ENCODE data around the gene FAM20B. TPM values are rescaled to one million over a fixed set of nuclear protein-coding genes. Genes with fewer than 3 reads are reported as not detected.
"Not testable (repeated sequence)": the region's sequence is repeated elsewhere in the genome, so short reads cannot be mapped to it uniquely, and the experiment has no call there.

FAM20B gene
- total RNA-seq = 10 to 100 TPM; 37.2 to 44.9 TPM

- peak; percentile 68 for DNase-seq (ENCODE audit: low spot score)
- TF ChIP-seq CTCF (IDR thresholded peaks at IDR 0.05) = no peak
- H3K27me3 ChIP-seq (replicated peaks; ENCODE audit: insufficient read depth) = no peaks in the 10 kb centered on the region
- no peaks in the 10 kb centered on the region for H3K9me3 ChIP-seq
- peak within 1 kb of the TSS; percentile 81 for H3K4me3 ChIP-seq
- H3K36me3 ChIP-seq = no peaks in the 10 kb centered on the region
- peak; percentile 97 for ATAC-seq (ENCODE audit: insufficient number of reproducible peaks, low FRiP score, low read depth)
- H3K27ac ChIP-seq = peak within 1 kb of the TSS; percentile 83 to 91
- H3K4me1 ChIP-seq (ENCODE audit: control insufficient read depth in 1 of 2, low read depth in 2 of 2) = peaks cover 13 to 16% of the 10 kb centered on the region in 2 donors
These were observed at the start of gene FAM20B for GRCh38 chr1:179025125-179025974. TSS of gene FAM20B (plus strand) at chr1:179025894. CDS start at chr1:179043848, 17,954 bp downstream.

- H3K9me3 ChIP-seq = peaks cover 9% of the 10 kb centered on the region
- no peaks in the 10 kb centered on the region for H3K27me3 ChIP-seq (replicated peaks; ENCODE audit: insufficient read depth)
These were observed 49.2 kb upstream of the FAM20B start for GRCh38 chr1:178976541-178976940.

GRCh38 chr1:178986204-178986603 is 39.5 kb upstream of the FAM20B start:
- no peak overlapping the region for H3K4me3 ChIP-seq
- H3K9me3 ChIP-seq = no peaks in the 10 kb centered on the region
- no peak overlapping the region for H3K27ac ChIP-seq
- TF ChIP-seq CTCF (IDR thresholded peaks at IDR 0.05) = no peak
- DNase-seq (ENCODE audit: low spot score) = no peak
- no peaks in the 10 kb centered on the region for H3K36me3 ChIP-seq
- no peaks in the 10 kb centered on the region for H3K27me3 ChIP-seq (replicated peaks; ENCODE audit: insufficient read depth)
- no peak for ATAC-seq (ENCODE audit: insufficient number of reproducible peaks, low FRiP score, low read depth)
- no peaks in the 10 kb centered on the region for H3K4me1 ChIP-seq (ENCODE audit: control insufficient read depth in 1 of 2, low read depth in 2 of 2)

More at GRCh38 chr1:178976541-178976940, 49.2 kb upstream of the FAM20B start:
- H3K27ac ChIP-seq = no peak overlapping the region
- no peak for TF ChIP-seq CTCF (IDR thresholded peaks at IDR 0.05)
- DNase-seq (ENCODE audit: low spot score) = no peak
- no peaks in the 10 kb centered on the region for H3K4me1 ChIP-seq (ENCODE audit: control insufficient read depth in 1 of 2, low read depth in 2 of 2)
- H3K4me3 ChIP-seq = no peak overlapping the region
- H3K36me3 ChIP-seq = no peaks in the 10 kb centered on the region
- ATAC-seq (ENCODE audit: insufficient number of reproducible peaks, low FRiP score, low read depth) = no peak

GRCh38 chr1:178988198-178988597 is 37.5 kb upstream of the FAM20B start:
- H3K4me1 ChIP-seq (ENCODE audit: control insufficient read depth in 1 of 2, low read depth in 2 of 2); DNase-seq (ENCODE audit: low spot score); H3K27ac ChIP-seq; H3K36me3 ChIP-seq; H3K27me3 ChIP-seq (replicated peaks; ENCODE audit: insufficient read depth); H3K4me3 ChIP-seq; H3K9me3 ChIP-seq; ATAC-seq (ENCODE audit: insufficient number of reproducible peaks, low FRiP score, low read depth): not testable (repeated sequence)

- no peaks in the 10 kb centered on the region for H3K36me3 ChIP-seq
- H3K4me3 ChIP-seq = no peak overlapping the region
- peaks cover 5% of the 10 kb centered on the region for H3K9me3 ChIP-seq
- H3K27me3 ChIP-seq (replicated peaks; ENCODE audit: insufficient read depth) = no peaks in the 10 kb centered on the region
- H3K4me1 ChIP-seq (ENCODE audit: control insufficient read depth in 1 of 2, low read depth in 2 of 2) = no peaks in the 10 kb centered on the region
- DNase-seq (ENCODE audit: low spot score) = no peak
- TF ChIP-seq CTCF (IDR thresholded peaks at IDR 0.05) = no peak
- no peak overlapping the region for H3K27ac ChIP-seq
- no peak for ATAC-seq (ENCODE audit: insufficient number of reproducible peaks, low FRiP score, low read depth)
These were observed 32.1 kb upstream of the FAM20B start for GRCh38 chr1:178993559-178993958.
